BJ (cell line): ENCODE measurements around the gene ALPG. TPM values are rescaled to one million over a fixed set of nuclear protein-coding genes. Genes with fewer than 3 reads are reported as not detected.
"Not testable (repeated sequence)": the region's sequence is repeated elsewhere in the genome, so short reads cannot be mapped to it uniquely, and the experiment has no call there.

Experiments used
- CTCF ChIA-PET: fragments of 350-600 bp; formaldehyde crosslinking; extraction: SDS; loops from one replicate; lab custom pipeline; 2021; ENCODE audit warnings: antibody characterized with exemption, inconsistent platforms; lab: Yijun Ruan, JAX
- POLR2A ChIA-PET: fragments of 300-600 bp; sonication (Branson Sonifier 250); formaldehyde crosslinking; extraction: SDS; loops from one replicate; lab custom pipeline; 2021; ENCODE audit warnings: antibody characterized with exemption; lab: Charles Lee
- DNase-seq: peaks from one replicate; pipeline ENCODE4 v3.0.0-alpha.2; 2011; ENCODE audit warnings: low read depth
- H3K27me3 ChIP-seq: 2 replicates; pipeline ENCODE4 v1.6.0; 2011; ENCODE audit warnings: low read length; ENCODE audit not compliant: control insufficient read depth, insufficient read depth
- H3K36me3 ChIP-seq: 2 replicates; pipeline ENCODE4 v1.5.1; 2011; ENCODE audit warnings: low read length; ENCODE audit not compliant: control insufficient read depth, insufficient read depth
- H3K4me3 ChIP-seq: 2 replicates; pipeline ENCODE4 v1.5.1; 2011; ENCODE audit warnings: low read depth, mild to moderate bottlenecking, control low read depth, low read length
- CTCF ChIP-seq: IDR thresholded peaks from 2 replicates; pipeline ENCODE4 v1.5.1; 2011; ENCODE audit warnings: low read depth, mild to moderate bottlenecking, control low read depth, inconsistent platforms, low read length, moderate library complexity; ENCODE audit not compliant: insufficient read depth
- polyA plus RNA-seq: library from polyadenylated mRNA; depleted of rRNA; stranded (reverse); fragments of >200 nt; gene quantifications from 2 replicates; pipeline ENCODE4 v1.2.3, GENCODE V29; 2011

The ALPG gene
- polyA plus RNA-seq, 1 experiment = not detected

- ChIA-PET CTCF (interaction anchor here (0.7 to 1.1 kb wide), 2 partner anchors 9 to 482 kb away, joined by 3 read pairs; no protein-coding TSS in a partner anchor), POLR2A (no interaction called here)
- no peaks in the 10 kb centered on the region for H3K36me3 ChIP-seq
- peaks cover 33% of the 10 kb centered on the region for H3K27me3 ChIP-seq
- no peak for TF ChIP-seq CTCF
- no peak for DNase-seq
- no peak overlapping the region for H3K4me3 ChIP-seq
These were observed 24.1 kb upstream of the ALPG start for GRCh38 chr2:232382331-232383225.

GRCh38 chr2:232384466-232384865, 22.2 kb upstream of the ALPG start:
- no peak overlapping the region for H3K4me3 ChIP-seq
- H3K27me3 ChIP-seq = peaks cover 42% of the 10 kb centered on the region
- no peaks in the 10 kb centered on the region for H3K36me3 ChIP-seq
- POLR2A ChIA-PET = no interaction called here
- DNase-seq = no peak
- TF ChIP-seq CTCF = no peak
- CTCF ChIA-PET = no interaction called here

- CTCF ChIA-PET = interaction anchor here (0.7 to 2.0 kb wide), 6 partner anchors 15 to 1058 kb away, joined by 3 to 4 read pairs (median 4); no protein-coding TSS in a partner anchor
- H3K27me3 ChIP-seq = peaks cover 42% of the 10 kb centered on the region
- DNase-seq, H3K36me3 ChIP-seq, POLR2A ChIA-PET, H3K4me3 ChIP-seq: not testable (repeated sequence)
These were observed 21.6 kb upstream of the ALPG start for GRCh38 chr2:232385058-232385457.

- Histone ChIP-seq H3K27me3 (peaks cover 42% of the 10 kb centered on the region), H3K36me3 (no peaks in the 10 kb centered on the region), H3K4me3 (peak overlapping the region; percentile 25)
- no peak for TF ChIP-seq CTCF
- DNase-seq = peak; percentile 99
- ChIA-PET CTCF (interaction anchor here (0.6 to 2.0 kb wide), 10 partner anchors 16 to 1057 kb away, joined by 3 to 6 read pairs (median 3); no protein-coding TSS in a partner anchor), POLR2A (no interaction called here)
These were observed 20.8 kb upstream of the ALPG start for GRCh38 chr2:232385660-232386489.

- Histone ChIP-seq H3K4me3 (peak overlapping the region; percentile 25), H3K36me3 (no peaks in the 10 kb centered on the region), H3K27me3 (peaks cover 44% of the 10 kb centered on the region)
- ChIA-PET CTCF (interaction anchor here (0.6 to 2.0 kb wide), 6 partner anchors 16 to 477 kb away, joined by 3 to 6 read pairs (median 4); no protein-coding TSS in a partner anchor), POLR2A (no interaction called here)
- no peak for DNase-seq
- no peak for TF ChIP-seq CTCF
These were observed 20.2 kb upstream of the ALPG start for GRCh38 chr2:232386490-232386739.
